GM21423 (cell line): ENCODE results near the gene LDLRAD4.

Experiments used
- ATAC-seq: cut with Tn5 transposase; IDR thresholded peaks from one replicate; pipeline ENCODE4 v1.9.1; 2021; ENCODE audit warnings: mild to moderate bottlenecking, moderate library complexity; ENCODE audit not compliant: unreplicated experiment

Gene LDLRAD4

GRCh38 chr18:13201292-13201691, 17.3 kb upstream of the LDLRAD4 start:
- ATAC-seq, result no peak

GRCh38 chr18:13202571-13202970, 16.0 kb upstream of the LDLRAD4 start:
- ATAC-seq, result no peak

DNA sequence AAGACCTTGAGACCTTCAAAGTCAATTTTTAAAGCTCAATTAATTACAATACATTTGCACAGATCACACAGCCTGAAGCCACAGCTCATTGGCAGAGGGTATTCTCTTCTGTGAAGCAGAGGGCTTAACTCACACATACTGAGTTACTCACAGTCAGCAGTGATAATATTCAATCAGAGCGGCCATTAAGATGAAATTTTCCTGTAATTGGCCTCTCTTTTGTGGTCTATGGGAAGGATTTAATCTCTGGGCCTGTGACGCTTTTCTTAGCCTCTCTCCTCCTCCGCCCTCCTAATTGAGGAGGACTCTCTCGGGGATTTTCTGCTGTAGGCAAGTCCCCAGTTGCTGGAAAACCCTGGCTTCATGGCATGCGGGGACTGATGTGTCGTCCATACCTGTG, 12.3 kb upstream of the LDLRAD4 start:
- ATAC-seq, result no peak

DNA sequence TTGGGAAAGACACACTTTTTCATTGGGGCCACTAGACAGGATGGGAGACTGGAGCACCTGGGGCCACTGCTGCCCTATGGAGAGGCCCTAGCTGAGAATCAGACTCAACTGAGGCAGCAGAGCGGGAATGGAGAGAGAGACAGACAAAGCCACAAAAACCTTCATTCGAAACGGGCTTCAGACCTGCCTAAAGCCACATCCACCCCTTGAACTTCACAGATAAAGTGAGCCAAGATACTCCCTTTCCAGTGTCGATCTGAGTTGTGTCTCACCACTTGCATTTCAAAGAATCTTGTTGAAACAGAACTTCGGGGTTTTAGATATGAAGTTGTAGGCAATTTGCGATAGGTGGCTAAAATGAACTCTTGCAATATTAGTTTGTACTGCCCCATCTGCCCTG, 11.3 kb upstream of the LDLRAD4 start:
- no peak for ATAC-seq

GRCh38 chr18:13211534-13211933, 7.0 kb upstream of the LDLRAD4 start:
- no peak for ATAC-seq

DNA sequence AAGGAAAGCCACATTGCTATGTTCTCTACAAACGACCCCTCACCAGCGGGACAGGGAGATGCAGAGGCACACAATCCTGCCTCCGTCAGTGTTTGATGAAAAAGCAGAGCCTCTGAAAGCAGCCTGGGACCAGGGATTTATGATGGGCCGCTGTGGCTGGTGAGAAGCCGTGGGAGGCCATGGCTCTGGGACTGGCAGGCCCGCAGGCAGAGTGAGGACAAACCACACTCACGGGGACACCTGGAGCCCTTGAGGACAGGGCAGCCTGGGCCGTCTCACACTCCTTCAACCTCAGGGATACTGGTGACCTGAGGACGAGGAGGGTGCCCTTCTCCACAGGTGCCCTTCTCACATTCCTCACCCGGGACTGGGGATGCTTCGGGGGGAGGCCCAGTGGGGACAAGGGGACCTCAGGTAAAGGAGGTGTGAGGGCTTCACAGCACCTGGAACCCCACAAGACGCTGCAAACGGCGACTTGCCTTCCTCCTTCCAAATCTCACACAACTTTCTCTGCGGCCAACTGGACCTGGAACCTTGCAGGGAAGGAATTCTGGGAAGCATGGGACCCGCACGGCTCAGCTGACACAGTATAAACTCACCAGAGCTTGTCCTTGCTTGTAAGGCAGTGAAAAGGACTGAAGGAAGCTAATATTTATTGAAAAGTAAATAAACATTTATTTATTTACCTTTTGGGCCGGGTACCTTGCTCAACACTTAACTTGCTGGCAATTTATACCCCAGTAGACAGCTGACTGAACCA, 5.3 kb upstream of the LDLRAD4 start:
- no peak for ATAC-seq

DNA sequence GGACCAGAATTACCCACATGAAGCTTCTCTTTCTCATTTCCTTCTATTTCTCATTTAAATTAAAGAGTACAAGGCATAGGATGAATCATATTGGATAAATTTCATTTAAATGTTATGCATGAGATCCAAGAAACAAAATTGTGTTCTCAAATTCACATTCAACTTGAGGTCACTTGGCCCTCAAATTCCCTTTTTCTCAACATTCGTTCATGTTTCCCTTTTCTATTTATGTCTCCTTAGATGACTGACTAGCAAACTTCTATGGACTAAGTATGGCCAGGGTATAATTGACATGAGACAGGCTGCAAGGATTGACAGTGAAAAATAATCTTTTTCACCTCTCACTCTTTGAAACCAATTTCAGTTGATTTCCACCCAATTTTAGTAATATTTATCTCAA, 4.0 kb upstream of the LDLRAD4 start:
- ATAC-seq, result no peak

DNA sequence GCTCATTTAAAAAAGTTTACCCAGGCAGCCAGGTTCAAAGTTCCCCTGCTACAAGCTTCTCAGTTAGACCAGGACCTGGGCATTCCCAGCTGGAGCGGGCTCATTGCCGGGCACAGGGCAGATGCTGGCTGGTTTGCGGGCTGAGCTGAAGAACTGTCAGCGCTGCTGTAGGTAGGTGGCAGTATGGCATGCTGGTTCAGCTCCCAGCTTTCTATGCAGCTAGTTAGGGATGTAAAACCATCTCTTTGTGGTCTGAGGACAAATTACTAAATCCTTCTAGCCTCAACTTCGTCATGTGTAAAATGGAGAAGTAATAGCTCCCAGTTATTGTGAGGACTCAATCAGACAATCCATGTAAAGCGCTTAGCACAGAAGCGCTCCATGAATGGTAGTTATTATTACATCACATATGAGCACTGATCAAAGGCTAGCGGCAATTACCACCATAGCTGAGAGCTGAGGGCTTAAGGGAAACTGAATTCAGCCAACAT, 2.4 kb upstream of the LDLRAD4 start:
- peak; percentile 48 for ATAC-seq

DNA sequence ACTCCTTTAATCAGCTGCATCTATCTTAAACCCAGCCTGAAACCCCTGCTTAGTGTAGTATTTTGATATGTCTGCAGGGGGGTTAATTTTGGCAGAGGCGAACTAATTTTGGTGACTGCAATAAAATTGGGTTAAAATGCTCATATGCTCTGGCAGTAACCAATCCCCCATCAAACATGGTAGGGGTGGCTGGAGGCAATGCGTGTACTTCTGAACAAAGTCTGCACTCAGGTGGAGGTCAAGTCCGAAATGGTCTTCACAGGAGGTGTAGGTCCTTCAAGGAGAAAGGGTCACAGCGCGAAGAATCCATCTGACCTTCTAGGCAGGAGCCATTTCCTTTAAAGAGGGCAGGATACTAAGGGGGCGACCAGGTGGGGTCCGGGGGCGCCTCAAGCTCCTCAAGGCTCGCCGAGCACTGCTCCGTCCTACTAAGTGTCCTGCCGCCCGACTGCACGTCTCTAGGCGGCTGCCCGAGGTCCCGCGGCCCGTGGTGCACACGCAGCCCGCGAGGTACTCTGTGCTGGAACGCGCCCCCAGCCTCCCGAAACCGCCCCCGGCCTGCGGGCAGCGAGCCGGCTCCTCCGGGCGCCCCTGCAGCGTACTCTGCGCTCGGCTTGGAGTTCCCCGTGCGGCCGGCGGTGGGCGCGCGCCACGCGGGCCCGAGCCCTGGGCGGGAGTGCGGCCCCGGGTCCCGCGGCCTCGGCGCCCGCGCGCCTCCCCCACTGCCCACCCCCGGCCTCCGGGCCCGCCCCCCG, 1.7 kb upstream of the LDLRAD4 start:
- no peak for ATAC-seq

- ATAC-seq, result no peak
Measured at GRCh38 chr18:13217466-13217961, 1.0 kb upstream of the LDLRAD4 start.

DNA sequence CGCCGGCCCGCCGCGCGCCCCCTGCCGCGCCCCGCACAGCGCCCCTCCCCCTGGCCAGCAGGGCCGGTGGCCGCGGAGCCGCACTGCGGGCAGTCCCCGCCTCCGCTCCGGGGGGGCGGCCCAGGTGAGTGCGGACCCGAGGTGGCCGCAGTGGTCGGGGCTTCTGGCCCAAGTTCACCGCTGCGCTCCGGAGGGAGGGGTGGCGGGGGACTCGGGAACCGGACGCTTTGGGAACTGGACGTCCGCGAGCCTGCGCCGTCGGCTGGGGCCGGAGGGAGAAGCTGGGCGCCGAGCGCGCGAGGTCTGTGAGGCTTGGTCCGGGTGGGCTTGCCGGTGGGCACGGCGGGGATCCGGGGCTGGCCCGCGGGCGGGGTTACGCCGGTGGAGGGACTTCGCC, 591 bp upstream of the LDLRAD4 start:
- ATAC-seq, result no peak

GRCh38 chr18:13218997-13219396, 437 bp downstream of the LDLRAD4 start:
- ATAC-seq, result no peak

GRCh38 chr18:13219593-13220159, 1.1 kb downstream of the LDLRAD4 start:
- ATAC-seq, result no peak

DNA sequence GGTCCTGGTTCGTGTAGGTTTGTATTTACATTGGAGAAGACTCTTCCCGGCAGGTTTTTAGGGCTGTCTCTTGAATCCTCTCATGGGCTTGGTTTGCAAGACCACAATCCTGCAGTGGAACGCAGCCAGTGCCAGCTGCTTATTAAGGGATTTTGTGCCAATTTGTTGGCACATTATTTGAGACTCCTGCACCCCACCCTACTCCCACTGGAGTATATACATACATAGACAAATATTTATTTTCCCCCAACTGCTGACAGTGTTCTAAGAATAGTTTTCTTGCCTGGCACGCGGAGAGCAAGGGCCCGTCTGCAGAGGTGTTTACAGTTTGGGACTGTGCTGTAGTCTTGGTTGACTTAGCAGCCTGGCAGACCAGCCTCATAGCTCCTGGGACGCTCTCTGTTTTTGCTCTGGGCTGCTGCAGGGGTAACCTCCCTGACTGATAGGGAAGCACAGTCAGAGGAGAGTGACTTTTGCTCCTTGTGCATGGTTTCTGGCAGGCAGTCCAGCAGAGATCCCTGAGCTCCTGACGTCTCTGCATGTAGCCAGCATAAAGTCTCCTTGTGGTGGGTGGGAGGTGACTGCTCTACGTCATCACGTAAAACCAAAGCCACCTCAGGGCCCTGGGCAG, 1.9 kb downstream of the LDLRAD4 start:
- ATAC-seq, result no peak

GRCh38 chr18:13221869-13222855, 3.6 kb downstream of the LDLRAD4 start:
- no peak for ATAC-seq

- ATAC-seq, result no peak
Measured at GRCh38 chr18:13222856-13223281, 4.3 kb downstream of the LDLRAD4 start.

DNA sequence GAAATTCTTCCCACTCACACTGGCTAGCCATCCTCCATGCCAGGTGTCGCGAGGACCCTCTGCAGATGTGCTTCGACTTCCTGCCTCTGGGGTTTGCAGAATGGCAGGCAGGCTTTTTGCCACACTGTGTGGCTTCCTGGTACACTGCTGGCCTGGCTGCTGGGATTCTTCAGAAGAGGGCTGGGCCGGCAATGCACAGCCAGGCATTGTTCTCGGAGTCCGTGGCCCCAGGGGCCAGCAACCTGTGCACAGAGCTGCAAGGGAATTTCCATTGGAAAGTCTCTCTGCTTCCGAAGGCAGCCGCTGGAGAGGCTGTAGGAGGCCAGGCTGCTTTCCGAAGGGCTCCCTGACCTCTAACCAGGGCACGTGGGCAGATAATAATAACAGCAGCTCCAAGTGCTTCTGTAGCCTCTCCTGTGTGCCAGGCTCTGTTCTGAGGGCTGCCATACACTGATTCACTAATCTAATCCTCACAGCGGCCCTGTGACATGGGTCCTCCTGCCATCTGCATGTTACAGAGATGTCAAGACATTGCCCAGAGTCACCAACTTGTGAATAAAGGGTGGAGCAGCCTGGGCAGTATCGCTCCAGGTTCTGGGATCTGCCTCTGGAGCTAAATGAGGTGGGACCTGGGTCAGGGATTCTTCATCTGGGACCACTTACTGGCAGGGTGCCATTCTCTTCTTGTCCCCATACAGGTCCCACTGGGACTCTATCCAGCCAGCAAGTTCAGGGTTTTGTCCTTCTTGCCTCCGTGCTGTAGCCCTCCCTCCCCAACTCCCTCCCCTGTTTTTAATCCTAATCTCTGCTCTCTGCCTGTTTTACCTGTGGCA, 5.0 kb downstream of the LDLRAD4 start:
- no peak for ATAC-seq

DNA sequence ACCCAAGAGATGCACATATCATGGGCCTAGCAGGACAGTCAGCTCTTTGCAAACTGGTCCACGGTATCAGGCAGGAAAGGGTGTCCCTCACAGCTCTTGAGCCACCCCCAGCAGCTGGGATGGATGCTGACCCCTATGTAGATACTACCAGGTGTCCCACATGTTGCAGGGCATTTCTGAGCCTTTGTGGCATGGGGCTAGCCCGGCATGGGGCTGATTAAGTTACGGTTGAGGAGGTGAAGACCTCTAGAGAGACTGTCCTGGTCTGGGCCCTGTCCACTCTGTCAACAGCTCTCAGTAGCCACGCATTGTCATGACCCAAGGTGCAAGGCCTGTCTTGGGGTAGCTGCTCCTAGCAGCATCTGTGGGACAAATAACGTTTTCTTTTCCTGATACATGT, 6.7 kb downstream of the LDLRAD4 start:
- no peak for ATAC-seq

- no peak for ATAC-seq
Measured at GRCh38 chr18:13226533-13227144, 8.1 kb downstream of the LDLRAD4 start.
